Measurements from ENCODE around the gene FGA.

The FGA gene

GRCh38 chr4:154615211-154615610, 24.7 kb upstream of the FGA start:
- no peak for DNase-seq (ENCODE audit: low read depth, low spot score)
- Histone ChIP-seq H3K27me3 (ENCODE audit: insufficient read depth, insufficient read length) (no peaks in the 10 kb centered on the region), H3K9ac (ENCODE audit: insufficient read length, low read depth) (no peak overlapping the region), H3K36me3 (ENCODE audit: insufficient read depth, insufficient read length, low read length) (no peaks in the 10 kb centered on the region), H3K4me1 (ENCODE audit: insufficient read depth, insufficient read length) (no peaks in the 10 kb centered on the region), H3K9me3 (ENCODE audit: insufficient read depth, low read length) (no peaks in the 10 kb centered on the region), H3K4me3 (ENCODE audit: insufficient read length, low read depth) (no peak overlapping the region)
- TF ChIP-seq YY1 (IDR thresholded peaks at IDR 0.05; ENCODE audit: insufficient read depth, insufficient read length) (no peak), ZNF274 (IDR thresholded peaks at IDR 0.05; ENCODE audit: low read depth, low read length) (no peak), SUZ12 (IDR thresholded peaks at IDR 0.05; ENCODE audit: extremely low read depth, insufficient read depth, insufficient read length) (no peak)

GRCh38 chr4:154614306-154614705, 23.8 kb upstream of the FGA start:
- no peak overlapping the region for H3K9ac ChIP-seq (ENCODE audit: insufficient read length, low read depth)
- H3K4me3 ChIP-seq (ENCODE audit: insufficient read length, low read depth), result no peak overlapping the region
- H3K4me1 ChIP-seq (ENCODE audit: insufficient read depth, insufficient read length), result no peaks in the 10 kb centered on the region
- no peaks in the 10 kb centered on the region for H3K36me3 ChIP-seq (ENCODE audit: insufficient read depth, insufficient read length, low read length)
- H3K9me3 ChIP-seq (ENCODE audit: insufficient read depth, low read length), result no peaks in the 10 kb centered on the region
- H3K27me3 ChIP-seq (ENCODE audit: insufficient read depth, insufficient read length), result no peaks in the 10 kb centered on the region
- TF ChIP-seq YY1 (IDR thresholded peaks at IDR 0.05; ENCODE audit: insufficient read depth, insufficient read length) (no peak), SUZ12 (IDR thresholded peaks at IDR 0.05; ENCODE audit: extremely low read depth, insufficient read depth, insufficient read length) (no peak), ZNF274 (IDR thresholded peaks at IDR 0.05; ENCODE audit: low read depth, low read length) (no peak)
- DNase-seq (ENCODE audit: low read depth, low spot score), result no peak

DNA sequence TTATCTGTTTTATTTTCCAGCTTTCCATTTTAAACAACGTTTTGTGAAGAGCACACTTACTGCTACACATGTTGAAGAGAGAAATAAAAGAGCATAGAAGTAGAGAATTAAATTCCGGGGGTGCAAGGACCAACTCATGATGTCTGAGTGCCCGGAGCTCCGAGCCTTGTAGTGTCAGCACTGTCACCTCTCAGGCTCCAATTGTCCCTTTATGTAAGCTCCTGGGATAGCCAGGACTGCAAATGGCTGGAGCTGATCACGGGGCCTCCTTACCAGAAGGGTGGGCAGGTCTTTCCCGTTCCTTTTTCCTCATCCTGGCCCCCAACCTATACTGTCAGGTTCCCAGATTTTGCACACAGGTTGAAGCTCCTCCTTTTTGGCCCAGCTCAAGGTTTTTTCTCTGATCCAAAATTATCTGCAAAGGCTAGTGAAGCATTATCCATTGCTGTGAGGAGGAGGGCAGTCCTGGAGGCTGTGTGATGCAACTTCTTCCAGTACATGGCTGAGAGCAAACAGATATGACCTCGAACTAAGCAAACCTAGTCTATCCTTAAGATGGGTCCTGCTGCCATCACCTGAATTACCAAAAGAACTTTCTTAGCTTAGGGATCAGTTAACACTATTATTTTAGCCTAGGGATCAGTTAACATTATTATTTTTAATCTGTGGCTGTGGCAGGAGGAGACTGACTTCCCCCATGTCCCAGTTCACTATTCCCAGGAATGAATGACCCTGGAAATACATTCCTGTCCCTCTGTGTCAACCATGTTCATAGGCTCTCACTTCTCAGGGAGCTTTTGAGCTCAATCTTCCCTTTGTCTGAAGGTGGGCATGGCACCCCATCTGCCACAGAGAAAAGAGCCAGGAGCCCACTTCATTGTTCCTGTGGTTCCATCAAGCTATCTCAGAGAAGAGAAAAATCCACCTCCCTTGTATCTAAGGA, 22.2 kb upstream of the FGA start, which contains the start of gene FGG:
Gene FGG, minus strand, starts transcription at position 185 of the 943 bp plus-strand sequence. Its CDS starts 47 bp downstream, at position 138.
- H3K27me3 ChIP-seq (ENCODE audit: insufficient read depth, insufficient read length), result no peaks in the 10 kb centered on the region
- TF ChIP-seq SUZ12 (IDR thresholded peaks at IDR 0.05; ENCODE audit: extremely low read depth, insufficient read depth, insufficient read length) (no peak), ZNF274 (IDR thresholded peaks at IDR 0.05; ENCODE audit: low read depth, low read length) (no peak), YY1 (IDR thresholded peaks at IDR 0.05; ENCODE audit: insufficient read depth, insufficient read length) (no peak)
- DNase-seq (ENCODE audit: low read depth, low spot score), result no peak
- H3K9ac ChIP-seq (ENCODE audit: insufficient read length, low read depth), result no peak within 1 kb of the TSS
- H3K4me3 ChIP-seq (ENCODE audit: insufficient read length, low read depth), result no peak within 1 kb of the TSS
- no peaks in the 10 kb centered on the region for H3K36me3 ChIP-seq (ENCODE audit: insufficient read depth, insufficient read length, low read length)
- H3K9me3 ChIP-seq (ENCODE audit: insufficient read depth, low read length), result no peaks in the 10 kb centered on the region
- no peaks in the 10 kb centered on the region for H3K4me1 ChIP-seq (ENCODE audit: insufficient read depth, insufficient read length)

GRCh38 chr4:154611833-154612232, 21.3 kb upstream of the FGA start:
- Histone ChIP-seq H3K27me3 (ENCODE audit: insufficient read depth, insufficient read length) (no peaks in the 10 kb centered on the region), H3K9ac (ENCODE audit: insufficient read length, low read depth) (no peak overlapping the region), H3K9me3 (ENCODE audit: insufficient read depth, low read length) (no peaks in the 10 kb centered on the region), H3K36me3 (ENCODE audit: insufficient read depth, insufficient read length, low read length) (no peaks in the 10 kb centered on the region), H3K4me1 (ENCODE audit: insufficient read depth, insufficient read length) (no peaks in the 10 kb centered on the region), H3K4me3 (ENCODE audit: insufficient read length, low read depth) (no peak overlapping the region)
- TF ChIP-seq ZNF274 (IDR thresholded peaks at IDR 0.05; ENCODE audit: low read depth, low read length) (no peak), SUZ12 (IDR thresholded peaks at IDR 0.05; ENCODE audit: extremely low read depth, insufficient read depth, insufficient read length) (no peak), YY1 (IDR thresholded peaks at IDR 0.05; ENCODE audit: insufficient read depth, insufficient read length) (no peak)
- DNase-seq (ENCODE audit: low read depth, low spot score), result no peak

DNA sequence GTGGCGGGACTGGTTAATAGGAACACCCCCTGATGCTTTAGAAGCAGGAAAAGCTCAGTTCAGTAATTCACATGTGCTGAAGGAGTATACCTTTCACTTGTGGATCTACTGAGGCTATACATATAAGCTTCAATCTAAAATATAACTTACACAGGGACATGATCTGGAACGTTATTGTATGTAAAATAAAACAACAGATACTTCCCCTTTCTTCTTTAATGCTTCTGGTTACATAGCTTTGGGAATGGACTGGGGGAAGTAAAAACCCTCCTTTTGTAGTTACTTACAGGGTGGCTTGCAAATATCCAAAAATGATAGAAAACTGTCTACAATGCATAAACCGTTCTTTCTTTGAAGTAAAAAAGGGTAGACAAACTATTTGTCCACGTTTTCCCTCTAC, 20.0 kb upstream of the FGA start:
- H3K27me3 ChIP-seq (ENCODE audit: insufficient read depth, insufficient read length), result no peaks in the 10 kb centered on the region
- no peaks in the 10 kb centered on the region for H3K36me3 ChIP-seq (ENCODE audit: insufficient read depth, insufficient read length, low read length)
- no peak for TF ChIP-seq ZNF274 (IDR thresholded peaks at IDR 0.05; ENCODE audit: low read depth, low read length)
- no peak for TF ChIP-seq YY1 (IDR thresholded peaks at IDR 0.05; ENCODE audit: insufficient read depth, insufficient read length)
- TF ChIP-seq SUZ12 (IDR thresholded peaks at IDR 0.05; ENCODE audit: extremely low read depth, insufficient read depth, insufficient read length), result no peak
- DNase-seq (ENCODE audit: low read depth, low spot score), result no peak
- H3K4me3 ChIP-seq (ENCODE audit: insufficient read length, low read depth), result no peak overlapping the region
- no peaks in the 10 kb centered on the region for H3K9me3 ChIP-seq (ENCODE audit: insufficient read depth, low read length)
- H3K4me1 ChIP-seq (ENCODE audit: insufficient read depth, insufficient read length), result no peaks in the 10 kb centered on the region
- H3K9ac ChIP-seq (ENCODE audit: insufficient read length, low read depth), result no peak overlapping the region

GRCh38 chr4:154609532-154609931, 19.0 kb upstream of the FGA start:
- no peak overlapping the region for H3K4me3 ChIP-seq (ENCODE audit: insufficient read length, low read depth)
- no peaks in the 10 kb centered on the region for H3K36me3 ChIP-seq (ENCODE audit: insufficient read depth, insufficient read length, low read length)
- no peak for DNase-seq (ENCODE audit: low read depth, low spot score)
- H3K9me3 ChIP-seq (ENCODE audit: insufficient read depth, low read length), result no peaks in the 10 kb centered on the region
- no peaks in the 10 kb centered on the region for H3K4me1 ChIP-seq (ENCODE audit: insufficient read depth, insufficient read length)
- TF ChIP-seq YY1 (IDR thresholded peaks at IDR 0.05; ENCODE audit: insufficient read depth, insufficient read length) (no peak), ZNF274 (IDR thresholded peaks at IDR 0.05; ENCODE audit: low read depth, low read length) (no peak), SUZ12 (IDR thresholded peaks at IDR 0.05; ENCODE audit: extremely low read depth, insufficient read depth, insufficient read length) (no peak)
- H3K9ac ChIP-seq (ENCODE audit: insufficient read length, low read depth), result no peak overlapping the region
- H3K27me3 ChIP-seq (ENCODE audit: insufficient read depth, insufficient read length), result no peaks in the 10 kb centered on the region
